Stimulated activated CD4-positive, alpha-beta T cell treated with anti-CD3 and anti-CD28 coated beads, Interleukin-2, amount 100 ng/mL, for 24 hours (primary cell): Measurements from ENCODE around the gene EDNRB.
"Not testable (repeated sequence)": the region's sequence is repeated elsewhere in the genome, so short reads cannot be mapped to it uniquely, and the experiment has no call there.

Source experiments
- DNase-seq, 2 donors: peaks; one replicate each; pipeline ENCODE4 v3.0.0-alpha.2; 2020

Gene EDNRB

GRCh38 chr13:77896536-77896935 lies 22.1 kb downstream of the EDNRB start:
- DNase-seq = no peak

GRCh38 chr13:77894743-77895142 lies 23.9 kb downstream of the EDNRB start:
- DNase-seq = no peak

GRCh38 chr13:77893066-77893465 lies 25.6 kb downstream of the EDNRB start:
- DNase-seq = no peak

GRCh38 chr13:77892491-77892890 lies 26.1 kb downstream of the EDNRB start:
- DNase-seq = no peak

- no peak for DNase-seq
These were observed 27.1 kb downstream of the EDNRB start for GRCh38 chr13:77891486-77891885.

- DNase-seq = no peak
These were observed 27.6 kb downstream of the EDNRB start for GRCh38 chr13:77891041-77891440.

GRCh38 chr13:77883328-77883727 lies 35.3 kb downstream of the EDNRB start:
- no peak for DNase-seq

- no peak for DNase-seq
These were observed 40.4 kb downstream of the EDNRB start for GRCh38 chr13:77878190-77878589.

- no peak for DNase-seq
These were observed 42.5 kb downstream of the EDNRB start for GRCh38 chr13:77876176-77876575.

GRCh38 chr13:77874406-77874805 lies 44.2 kb downstream of the EDNRB start:
- DNase-seq = no peak

GRCh38 chr13:77872995-77873394 lies 45.6 kb downstream of the EDNRB start:
- DNase-seq = no peak

- no peak for DNase-seq
These were observed 47.0 kb downstream of the EDNRB start for GRCh38 chr13:77871596-77871995.

- no peak for DNase-seq
These were observed 49.9 kb downstream of the EDNRB start for GRCh38 chr13:77868717-77869116.

- DNase-seq = no peak
These were observed 51.7 kb downstream of the EDNRB start for GRCh38 chr13:77866971-77867370.

GRCh38 chr13:77865622-77866021 lies 53.0 kb downstream of the EDNRB start:
- DNase-seq = no peak

GRCh38 chr13:77863144-77863543 lies 55.5 kb downstream of the EDNRB start:
- DNase-seq = no peak

- no peak for DNase-seq
These were observed 56.9 kb downstream of the EDNRB start for GRCh38 chr13:77861741-77862140.

GRCh38 chr13:77860507-77860981 lies 58.1 kb downstream of the EDNRB start:
- DNase-seq = no peak

- DNase-seq = no peak
These were observed 59.2 kb downstream of the EDNRB start for GRCh38 chr13:77859450-77859849.

GRCh38 chr13:77857531-77858209 lies 61.0 kb downstream of the EDNRB start:
- no peak for DNase-seq

GRCh38 chr13:77853703-77854102 lies 64.9 kb downstream of the EDNRB start:
- no peak for DNase-seq

- not testable (repeated sequence) for DNase-seq
These were observed 70.6 kb downstream of the EDNRB start for GRCh38 chr13:77848050-77848449.

GRCh38 chr13:77846173-77846572 lies 72.5 kb downstream of the EDNRB start:
- DNase-seq = no peak
